SU-DHL-6 (cell line): ENCODE results near the gene VPREB1.
A peak's percentile ranks its signal among the peaks of the same experiment; 100 is the strongest.

Experiments
- H2AFZ ChIP-seq: fragments of 200-600 bp; sonication (generic); 2 replicates; pipeline ENCODE4 v1.6.1; 2014; ENCODE audit warnings: low read depth, mild to moderate bottlenecking, moderate library complexity, mixed read lengths, antibody characterized with exemption, low read length; ENCODE audit not compliant: severe bottlenecking
- H3F3A ChIP-seq: fragments of 200-600 bp; shearing (Covaris generic); 2 replicates; pipeline ENCODE4 v1.6.0; 2016; ENCODE audit warnings: antibody characterized with exemption, mild to moderate bottlenecking; ENCODE audit not compliant: insufficient read depth
- H3K27ac ChIP-seq: fragments of 200-600 bp; sonication (generic); 2 replicates; pipeline ENCODE4 v1.5.1; 2016; ENCODE audit warnings: low read depth, mild to moderate bottlenecking, low read length, moderate library complexity, mixed read lengths
- H3K27me3 ChIP-seq: fragments of 200-600 bp; sonication (generic), shearing (Covaris generic); 2 replicates; pipeline ENCODE4 v1.6.0; 2014; ENCODE audit warnings: mild to moderate bottlenecking, low read length
- H3K36me3 ChIP-seq: fragments of 200-600 bp; sonication (generic); 2 replicates; pipeline ENCODE4 v1.6.1; 2014; ENCODE audit warnings: mild to moderate bottlenecking, low read length, mixed read lengths
- H3K4me2 ChIP-seq: fragments of 300-600, 200-600 bp; shearing (Covaris generic), sonication (generic); 2 replicates; pipeline ENCODE4 v1.6.0; 2014; ENCODE audit warnings: low read length, low read depth, mild to moderate bottlenecking; ENCODE audit not compliant: poor library complexity, severe bottlenecking
- H3K4me3 ChIP-seq: fragments of 200-600 bp; sonication (generic); 2 replicates; pipeline ENCODE4 v1.5.1; 2014; ENCODE audit warnings: antibody characterized with exemption, low read length, mild to moderate bottlenecking, mixed read lengths; ENCODE audit not compliant: insufficient read depth, poor library complexity, severe bottlenecking
- H3K79me2 ChIP-seq: fragments of 200-600 bp; sonication (generic); 2 replicates; pipeline ENCODE4 v1.6.1; 2014; ENCODE audit warnings: mild to moderate bottlenecking, low read length, moderate library complexity; ENCODE audit not compliant: insufficient read depth
- H3K9ac ChIP-seq: fragments of 200-600 bp; sonication (generic); 2 replicates; pipeline ENCODE4 v1.7.0; 2014; ENCODE audit warnings: mild to moderate bottlenecking, low read length
- H3K9me2 ChIP-seq: fragments of 200-600 bp; sonication (generic); replicated peaks from 2 replicates; pipeline ENCODE4 v1.6.1; 2014; ENCODE audit warnings: low read length; ENCODE audit not compliant: insufficient read depth
- H3K9me3 ChIP-seq: fragments of 200-600 bp; sonication (generic); 2 replicates; pipeline ENCODE4 v1.6.1; 2014; ENCODE audit warnings: low read length, mixed read lengths; ENCODE audit not compliant: insufficient read depth
- H4K20me1 ChIP-seq: fragments of 200-600 bp; sonication (generic); 2 replicates; pipeline ENCODE4 v1.6.1; 2014; ENCODE audit warnings: low read depth, mild to moderate bottlenecking, antibody characterized with exemption, low read length, moderate library complexity, mixed read lengths
- CTCF ChIP-seq: fragments of 200-600 bp; sonication (generic); IDR thresholded peaks from one replicate; pipeline ENCODE4 v1.5.1; 2017; ENCODE audit warnings: antibody characterized with exemption, mild to moderate bottlenecking, low read length, moderate library complexity; ENCODE audit not compliant: insufficient read depth, poor library complexity, severe bottlenecking
- EZH2phosphoT487 ChIP-seq: fragments of 200-600 bp; sonication (generic), shearing (Covaris generic); conservative IDR thresholded peaks from 2 replicates; pipeline ENCODE4 v1.6.1; 2018; ENCODE audit warnings: mild to moderate bottlenecking, antibody characterized with exemption, low read length, moderate library complexity, mixed read lengths

VPREB1 gene

GRCh38 chr22:22201185-22201929 lies 43.2 kb upstream of the VPREB1 start:
- no peaks in the 10 kb centered on the region for H3K27me3 ChIP-seq
- no peaks in the 10 kb centered on the region; the same call in 1 of the 2 replicates for H3K79me2 ChIP-seq
- H3K9me3 ChIP-seq = no peaks in the 10 kb centered on the region
- H3K4me3 ChIP-seq = no peak overlapping the region
- peak overlapping the region; percentile 95 for H3K27ac ChIP-seq
- H2AFZ ChIP-seq = no peak overlapping the region
- H4K20me1 ChIP-seq = no peaks in the 10 kb centered on the region
- peak overlapping the region; percentile 54 for H3K4me2 ChIP-seq
- H3K9ac ChIP-seq = peak overlapping the region; percentile 60
- H3K9me2 ChIP-seq = no peaks in the 10 kb centered on the region
- H3F3A ChIP-seq = peaks cover 40% of the 10 kb centered on the region
- TF ChIP-seq CTCF (peak; percentile 29), EZH2phosphoT487 (no peak)
- no peaks in the 10 kb centered on the region for H3K36me3 ChIP-seq

GRCh38 chr22:22201930-22202343 lies 42.6 kb upstream of the VPREB1 start:
- TF ChIP-seq EZH2phosphoT487 (no peak), CTCF (no peak)
- no peaks in the 10 kb centered on the region for H3K27me3 ChIP-seq
- H3K9ac ChIP-seq = peak overlapping the region; percentile 60
- peak overlapping the region; percentile 54 for H3K4me2 ChIP-seq
- no peak overlapping the region for H2AFZ ChIP-seq
- H4K20me1 ChIP-seq = no peaks in the 10 kb centered on the region
- no peaks in the 10 kb centered on the region for H3K9me2 ChIP-seq
- H3K9me3 ChIP-seq = no peaks in the 10 kb centered on the region
- H3K79me2 ChIP-seq = no peaks in the 10 kb centered on the region
- H3K4me3 ChIP-seq = no peak overlapping the region
- H3K27ac ChIP-seq = peak overlapping the region; percentile 95
- peaks cover 35% of the 10 kb centered on the region for H3F3A ChIP-seq
- H3K36me3 ChIP-seq = no peaks in the 10 kb centered on the region

GRCh38 chr22:22203048-22203971 lies 41.3 kb upstream of the VPREB1 start:
- H3K79me2 ChIP-seq = no peaks in the 10 kb centered on the region
- H2AFZ ChIP-seq = no peak overlapping the region
- H3K4me3 ChIP-seq = no peak overlapping the region
- H3K4me2 ChIP-seq = no peak overlapping the region
- TF ChIP-seq CTCF (no peak), EZH2phosphoT487 (no peak)
- no peak overlapping the region for H3K9ac ChIP-seq
- no peak overlapping the region for H3K27ac ChIP-seq
- H3K36me3 ChIP-seq = no peaks in the 10 kb centered on the region
- no peaks in the 10 kb centered on the region for H3K9me3 ChIP-seq
- H4K20me1 ChIP-seq = no peaks in the 10 kb centered on the region
- H3K27me3 ChIP-seq = no peaks in the 10 kb centered on the region
- peaks cover 25% of the 10 kb centered on the region for H3F3A ChIP-seq
- H3K9me2 ChIP-seq = no peaks in the 10 kb centered on the region
